Neural progenitor cell (in vitro differentiated cells): ENCODE data around the gene RBFOX1. TPM values are rescaled to one million over a fixed set of nuclear protein-coding genes. Genes with fewer than 3 reads are reported as not detected.

Experiments
- DNase-seq: peaks from one replicate; pipeline ENCODE4 v3.0.0-alpha.2; 2016; ENCODE audit warnings: low spot score
- H2AFZ ChIP-seq: fragments of 200-600 bp; sonication (generic); replicated peaks from 2 replicates; pipeline ENCODE4 v1.6.1; 2016; ENCODE audit warnings: antibody characterized with exemption
- H3F3A ChIP-seq: fragments of 200-600 bp; sonication (generic); 2 replicates; pipeline ENCODE4 v1.6.1; 2016; ENCODE audit warnings: antibody characterized with exemption, low read depth
- H3K27ac ChIP-seq: fragments of 200-600 bp; sonication (generic); 2 replicates; pipeline ENCODE4 v1.5.1; 2016; ENCODE audit warnings: mild to moderate bottlenecking
- H3K27me3 ChIP-seq: fragments of 200-600 bp; sonication (generic); 2 replicates; pipeline ENCODE4 v1.6.1; 2016; ENCODE audit warnings: mild to moderate bottlenecking, moderate library complexity
- H3K36me3 ChIP-seq: fragments of 200-600 bp; sonication (generic); 2 replicates; pipeline ENCODE4 v1.5.1; 2016
- H3K4me1 ChIP-seq: fragments of 200-600 bp; sonication (generic); 2 replicates; pipeline ENCODE4 v1.6.1; 2016; ENCODE audit warnings: mixed run types
- H3K4me2 ChIP-seq: fragments of 200-600 bp; sonication (generic); 2 replicates; pipeline ENCODE4 v1.6.1; 2016
- H3K4me3 ChIP-seq: fragments of 200-600 bp; sonication (generic); 2 replicates; pipeline ENCODE4 v1.5.1; 2016
- H3K79me2 ChIP-seq: fragments of 200-600 bp; sonication (generic); 2 replicates; pipeline ENCODE4 v1.6.1; 2016; ENCODE audit warnings: low read depth
- H3K9ac ChIP-seq: fragments of 200-600 bp; sonication (generic); 2 replicates; pipeline ENCODE4 v1.6.1; 2016
- H3K9me3 ChIP-seq: fragments of 200-600 bp; sonication (generic); 2 replicates; pipeline ENCODE4 v1.5.1; 2016; ENCODE audit warnings: low read depth
- H4K20me1 ChIP-seq: fragments of 200-600 bp; sonication (generic); 2 replicates; pipeline ENCODE4 v1.6.1; 2016; ENCODE audit warnings: low read depth
- H3K27ac Mint-ChIP-seq: 3 replicates; pipeline ENCODE4 v1.8.0; 2021; ENCODE audit warnings: mixed read lengths
- H3K27me3 Mint-ChIP-seq: 2 replicates; pipeline ENCODE4 v1.8.0; 2022; ENCODE audit warnings: low read depth, mild to moderate bottlenecking, inconsistent platforms, moderate library complexity, mixed read lengths; ENCODE audit not compliant: insufficient read depth
- H3K36me3 Mint-ChIP-seq: 3 replicates; pipeline ENCODE4 v1.8.0; 2021; ENCODE audit warnings: mixed read lengths
- H3K4me1 Mint-ChIP-seq: 3 replicates; pipeline ENCODE4 v1.8.0; 2021; ENCODE audit warnings: mixed read lengths
- H3K4me3 Mint-ChIP-seq: 3 replicates; pipeline ENCODE4 v1.8.0; 2021; ENCODE audit warnings: mild to moderate bottlenecking, moderate library complexity, mixed read lengths
- H3K9me3 Mint-ChIP-seq: 3 replicates; pipeline ENCODE4 v1.8.0; 2020; ENCODE audit warnings: mixed read lengths
- EZH2 ChIP-seq: fragments of 200-600 bp; sonication (generic); IDR thresholded peaks from 2 replicates; pipeline ENCODE4 v1.6.1; 2017; ENCODE audit warnings: antibody characterized with exemption, mild to moderate bottlenecking, moderate library complexity
- EZH2phosphoT487 ChIP-seq: fragments of 200-600 bp; sonication (generic); IDR thresholded peaks from 2 replicates; pipeline ENCODE4 v1.6.1; 2017; ENCODE audit warnings: antibody characterized with exemption
- total RNA-seq: library from RNA; depleted of rRNA; stranded (reverse); fragments of >200 nt; gene quantifications from 2 replicates; pipeline ENCODE4 v1.2.3, GENCODE V29; 2015; ENCODE audit warnings: low replicate concordance
- TF ChIP-seq, protein P1 (sequence below): fragments of 200-600 bp; sonication (generic); IDR thresholded peaks from 2 replicates; pipeline ENCODE4 v1.5.1; 2017; ENCODE audit warnings: antibody characterized with exemption, mild to moderate bottlenecking

The RBFOX1 gene
- total RNA-seq, 1 donor from 2014 or later: 1.2 TPM

DNA sequence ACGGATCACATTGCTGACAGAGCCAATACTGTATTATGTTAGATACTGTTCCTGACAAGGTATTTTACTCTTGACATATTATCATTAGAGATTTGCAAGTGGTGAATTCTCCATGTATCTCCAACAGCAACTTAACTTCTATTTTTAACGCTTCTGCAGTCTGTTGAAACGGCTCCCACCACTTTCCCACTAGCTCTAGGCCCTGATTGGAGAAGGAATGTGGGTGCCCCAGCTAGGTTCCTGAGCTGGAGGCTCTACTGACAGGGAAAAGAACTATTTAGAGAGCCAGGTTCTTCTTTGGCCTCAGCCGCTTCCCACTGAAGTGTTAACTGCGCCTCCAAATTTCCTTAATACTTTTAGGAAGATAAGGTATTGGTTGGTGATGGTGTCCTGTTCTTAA, 191.8 kb downstream of the RBFOX1 start:
- no peak overlapping the region for H3K9ac ChIP-seq
- H3K27ac ChIP-seq: no peak overlapping the region
- H3K4me3 ChIP-seq: no peak overlapping the region
- Mint-ChIP-seq H3K4me3 (no peak overlapping the region), H3K27me3 (peaks cover 8% of the 10 kb centered on the region), H3K9me3 (no peaks in the 10 kb centered on the region), H3K36me3 (no peaks in the 10 kb centered on the region), H3K27ac (no peak overlapping the region), H3K4me1 (no peaks in the 10 kb centered on the region)
- no peak overlapping the region for H2AFZ ChIP-seq
- TF ChIP-seq, protein P1, sequence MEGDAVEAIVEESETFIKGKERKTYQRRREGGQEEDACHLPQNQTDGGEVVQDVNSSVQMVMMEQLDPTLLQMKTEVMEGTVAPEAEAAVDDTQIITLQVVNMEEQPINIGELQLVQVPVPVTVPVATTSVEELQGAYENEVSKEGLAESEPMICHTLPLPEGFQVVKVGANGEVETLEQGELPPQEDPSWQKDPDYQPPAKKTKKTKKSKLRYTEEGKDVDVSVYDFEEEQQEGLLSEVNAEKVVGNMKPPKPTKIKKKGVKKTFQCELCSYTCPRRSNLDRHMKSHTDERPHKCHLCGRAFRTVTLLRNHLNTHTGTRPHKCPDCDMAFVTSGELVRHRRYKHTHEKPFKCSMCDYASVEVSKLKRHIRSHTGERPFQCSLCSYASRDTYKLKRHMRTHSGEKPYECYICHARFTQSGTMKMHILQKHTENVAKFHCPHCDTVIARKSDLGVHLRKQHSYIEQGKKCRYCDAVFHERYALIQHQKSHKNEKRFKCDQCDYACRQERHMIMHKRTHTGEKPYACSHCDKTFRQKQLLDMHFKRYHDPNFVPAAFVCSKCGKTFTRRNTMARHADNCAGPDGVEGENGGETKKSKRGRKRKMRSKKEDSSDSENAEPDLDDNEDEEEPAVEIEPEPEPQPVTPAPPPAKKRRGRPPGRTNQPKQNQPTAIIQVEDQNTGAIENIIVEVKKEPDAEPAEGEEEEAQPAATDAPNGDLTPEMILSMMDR: no peak
- no peak for TF ChIP-seq EZH2phosphoT487
- TF ChIP-seq EZH2: no peak
- no peaks in the 10 kb centered on the region for H3K36me3 ChIP-seq
- no peaks in the 10 kb centered on the region for H4K20me1 ChIP-seq
- no peak overlapping the region for H3K4me2 ChIP-seq
- no peaks in the 10 kb centered on the region for H3K4me1 ChIP-seq
- DNase-seq: no peak
- H3K27me3 ChIP-seq: no peaks in the 10 kb centered on the region
- no peaks in the 10 kb centered on the region for H3K79me2 ChIP-seq
- no peaks in the 10 kb centered on the region for H3F3A ChIP-seq
- H3K9me3 ChIP-seq: no peaks in the 10 kb centered on the region

DNA sequence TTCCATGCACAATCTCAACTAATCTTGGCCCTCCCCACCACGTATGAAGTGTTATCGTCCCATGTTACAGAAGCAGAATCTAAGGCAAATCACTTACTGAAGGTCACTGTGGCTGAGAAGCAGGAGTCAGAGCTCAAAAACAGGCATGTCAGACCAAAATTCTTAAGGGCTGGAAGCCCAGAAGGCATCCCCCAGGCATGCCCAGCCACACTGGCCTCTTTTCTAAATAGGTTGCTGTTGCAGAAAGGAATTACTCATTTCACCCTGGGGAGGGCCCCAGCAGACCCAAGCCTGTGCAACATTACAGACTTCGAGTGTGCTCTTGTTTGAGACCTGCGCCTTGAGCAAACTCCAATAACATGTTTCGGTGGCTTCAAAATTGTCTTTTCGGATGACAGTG, 194.1 kb downstream of the RBFOX1 start:
- no peak overlapping the region for H3K4me3 Mint-ChIP-seq
- H2AFZ ChIP-seq: no peak overlapping the region
- H3K9ac ChIP-seq: no peak overlapping the region
- H3K79me2 ChIP-seq: no peaks in the 10 kb centered on the region
- no peak overlapping the region for H3K27ac Mint-ChIP-seq
- no peak for DNase-seq
- H3K36me3 ChIP-seq: no peaks in the 10 kb centered on the region
- no peaks in the 10 kb centered on the region for H3F3A ChIP-seq
- H3K9me3 Mint-ChIP-seq: no peaks in the 10 kb centered on the region
- H3K4me1 Mint-ChIP-seq: peaks cover 3% of the 10 kb centered on the region
- no peaks in the 10 kb centered on the region for H3K27me3 ChIP-seq
- no peak overlapping the region for H3K4me2 ChIP-seq
- TF ChIP-seq, protein P1: no peak
- TF ChIP-seq EZH2 (no peak), EZH2phosphoT487 (no peak)
- no peak overlapping the region for H3K27ac ChIP-seq
- H3K4me3 ChIP-seq: no peak overlapping the region
- H3K27me3 Mint-ChIP-seq: peaks cover 2% of the 10 kb centered on the region
- no peaks in the 10 kb centered on the region for H3K36me3 Mint-ChIP-seq
- no peaks in the 10 kb centered on the region for H3K9me3 ChIP-seq
- no peaks in the 10 kb centered on the region for H4K20me1 ChIP-seq
- H3K4me1 ChIP-seq: no peaks in the 10 kb centered on the region

DNA sequence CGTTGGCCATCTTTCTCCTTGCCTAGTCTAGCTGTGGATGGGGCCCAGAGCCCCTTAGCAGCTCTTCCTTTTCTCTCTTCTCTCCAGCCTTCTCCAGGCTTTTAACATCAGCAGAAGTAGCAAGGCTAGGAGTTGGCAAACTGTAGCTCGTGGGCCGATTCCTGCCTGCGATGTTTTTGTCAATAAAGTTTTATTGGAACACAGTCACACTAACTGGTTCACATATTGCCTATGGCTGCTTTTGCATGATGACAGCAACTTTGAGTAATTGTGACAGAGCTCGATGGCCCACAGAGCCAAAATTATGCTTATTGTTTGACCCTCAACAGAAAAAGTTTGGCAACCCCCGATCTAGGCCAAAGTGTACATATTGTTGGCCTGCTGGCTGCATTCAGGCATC, 199.9 kb downstream of the RBFOX1 start:
- peaks cover 2% of the 10 kb centered on the region for H3K9me3 Mint-ChIP-seq
- no peak for TF ChIP-seq EZH2
- TF ChIP-seq, protein P1: no peak
- TF ChIP-seq EZH2phosphoT487: no peak

More for the DNA sequence above, 199.9 kb downstream of the RBFOX1 start:
- H3K27ac Mint-ChIP-seq: no peak overlapping the region
- H3K4me1 ChIP-seq: no peaks in the 10 kb centered on the region
- no peaks in the 10 kb centered on the region for H3K9me3 ChIP-seq
- peaks cover 7% of the 10 kb centered on the region for H3K27me3 Mint-ChIP-seq
- H3K4me2 ChIP-seq: no peak overlapping the region
- no peak overlapping the region for H3K27ac ChIP-seq
- DNase-seq: no peak
- H3K9ac ChIP-seq: no peak overlapping the region
- no peak overlapping the region for H3K4me3 Mint-ChIP-seq
- no peaks in the 10 kb centered on the region for H3K27me3 ChIP-seq
- no peaks in the 10 kb centered on the region for H3K36me3 Mint-ChIP-seq
- H2AFZ ChIP-seq: no peak overlapping the region
- H3K79me2 ChIP-seq: no peaks in the 10 kb centered on the region
- H3F3A ChIP-seq: no peaks in the 10 kb centered on the region
- no peak overlapping the region for H3K4me3 ChIP-seq
- no peaks in the 10 kb centered on the region for H4K20me1 ChIP-seq
- H3K36me3 ChIP-seq: no peaks in the 10 kb centered on the region
- H3K4me1 Mint-ChIP-seq: peaks cover 8% of the 10 kb centered on the region
